Adipose tissue (tissue), 3 donors: Measurements from ENCODE around the gene GBP3. TPM values are rescaled to one million over a fixed set of nuclear protein-coding genes. Genes with fewer than 3 reads are reported as not detected.
"Not testable (repeated sequence)": the region's sequence is repeated elsewhere in the genome, so short reads cannot be mapped to it uniquely, and the experiment has no call there.

Experiments
- H3K27ac ChIP-seq: one replicate; pipeline ENCODE4 v1.5.1; 2013; ENCODE audit warnings: low read depth, low read length
- WGBS, 3 donors: extraction: QIAGEN DNeasy Blood & Tissue Kit; methylation state at CpG; one replicate each; pipeline ENCODE4 v1.1.7; 2013; 5-methylcytosine and 5-hydroxymethylcytosine counted together
- polyA plus RNA-seq, 3 donors: library from polyadenylated mRNA; stranded (reverse); fragments of 200-250 nt; gene quantifications; one replicate each; pipeline ENCODE4 v1.2.3, GENCODE V29; 2013
- donor health status: healthy with polysubstance abuse.
- donor health status: Bipolar disorder and iron deficiency.
- donor health status: healthy.

The GBP3 gene
- polyA plus RNA-seq, 3 donors, result 2.3 to 12.9 (median 2.6) TPM

- 70 to 82% (median 75%) methylated on average over 17 of the region's 17 CpGs for WGBS, 3 donors
- H3K27ac ChIP-seq, result no peak overlapping the region
These were observed 38.7 kb downstream of the GBP3 start for GRCh38 chr1:88983791-88984559.

- H3K27ac ChIP-seq, result no peak overlapping the region
These were observed 40.6 kb downstream of the GBP3 start for GRCh38 chr1:88982055-88982454.

GRCh38 chr1:88981506-88981905 lies 41.2 kb downstream of the GBP3 start:
- WGBS, 3 donors, result 47 to 80% (median 78%) methylated on average over 2 of the region's 2 CpGs
- not testable (repeated sequence) for H3K27ac ChIP-seq

GRCh38 chr1:88980870-88981269 lies 41.8 kb downstream of the GBP3 start:
- no peak overlapping the region for H3K27ac ChIP-seq
- WGBS, 3 donors, result 35 to 47% (median 44%) methylated on average over 1 of the region's 1 CpG

- no peak overlapping the region for H3K27ac ChIP-seq
These were observed 42.9 kb downstream of the GBP3 start for GRCh38 chr1:88979749-88980116.

GRCh38 chr1:88979054-88979748 lies 43.5 kb downstream of the GBP3 start:
- H3K27ac ChIP-seq, result no peak overlapping the region

GRCh38 chr1:88976235-88976634 lies 46.4 kb downstream of the GBP3 start:
- no peak overlapping the region for H3K27ac ChIP-seq
- 89 to 98% (median 94%) methylated on average over 5 of the region's 5 CpGs for WGBS, 3 donors

More at GRCh38 chr1:88979054-88979748, 43.5 kb downstream of the GBP3 start:
- WGBS, 3 donors, result 55 to 76% (median 76%) methylated on average over 2 of the region's 2 CpGs

- 77 to 92% (median 79%) methylated on average over 13 of the region's 13 CpGs for WGBS, 3 donors
- H3K27ac ChIP-seq, result not testable (repeated sequence)
These were observed 48.0 kb downstream of the GBP3 start for GRCh38 chr1:88974616-88975172.

- 26 to 36% (median 29%) methylated on average over 2 of the region's 2 CpGs for WGBS, 3 donors
- H3K27ac ChIP-seq, result no peak overlapping the region
These were observed 49.0 kb downstream of the GBP3 start for GRCh38 chr1:88973520-88974137.

GRCh38 chr1:88961647-88962275 lies 60.9 kb downstream of the GBP3 start:
- no peak overlapping the region for H3K27ac ChIP-seq

- H3K27ac ChIP-seq, result no peak overlapping the region
- 38 to 100% (median 46%) methylated on average over 1 of the region's 1 CpG for WGBS, 3 donors
These were observed 61.6 kb downstream of the GBP3 start for GRCh38 chr1:88961081-88961480.

Other genes with a start within 250 kb of the GBP3 start
- 10 to 100 TPM; 13.7 to 32.3 (median 22.6) TPM for gene GTF2B, start 131.3 kb downstream of the GBP3 start, polyA plus RNA-seq
- gene KYAT3, start 30.2 kb downstream of the GBP3 start, polyA plus RNA-seq, result 10 to 100 TPM; 17.0 to 21.1 (median 20.0) TPM
- gene RBMXL1, start 30.2 kb downstream of the GBP3 start, polyA plus RNA-seq, result 10 to 100 TPM in 1 of 3 donors, 1 to 10 TPM in 2; 3.2 to 11.1 (median 7.6) TPM
- 10 to 100 TPM in 2 of 3 donors, 1 to 10 TPM in 1; 5.5 to 34.7 (median 20.6) TPM for gene GBP1, start 42.3 kb upstream of the GBP3 start, polyA plus RNA-seq
- gene GBP2, start 103.2 kb upstream of the GBP3 start, polyA plus RNA-seq, result 10 to 100 TPM in 2 of 3 donors, 1 to 10 TPM in 1; 9.5 to 96.0 (median 58.1) TPM
- gene GBP7, start 153.1 kb upstream of the GBP3 start, polyA plus RNA-seq, result not detected
- gene GBP4, start 176.1 kb upstream of the GBP3 start, polyA plus RNA-seq, result 10 to 100 TPM in 1 of 3 donors, 1 to 10 TPM in 2; 2.8 to 20.8 (median 8.1) TPM
- gene GBP5, start 250.0 kb upstream of the GBP3 start, polyA plus RNA-seq, result 1 to 10 TPM in 2 of 3 donors, under 1 TPM in 1; 0.71 to 1.4 (median 1.0) TPM